GM12878 (cell line): Measurements from ENCODE around the gene MAFF. TPM values are rescaled to one million over a fixed set of nuclear protein-coding genes. Genes with fewer than 3 reads are reported as not detected.
A peak's percentile ranks its signal among the peaks of the same experiment; 100 is the strongest.

Experiments
- ATAC-seq: fragments of 200-7000 bp; cut with Tn5 transposase; 3 replicates; pipeline ENCODE4 v1.9.1; 2020; ENCODE audit warnings: mild to moderate bottlenecking, moderate library complexity
- BruUV-seq: library from RNA; stranded (reverse); fragments of 400-500 nt; replicated peaks from 2 replicates; lab custom pipeline; 2021; lab: Mats Ljungman, UMichigan
- CTCF ChIA-PET: fragments of 300-600 bp; sonication (Branson Sonifier 250); formaldehyde crosslinking; extraction: SDS; loops from one replicate; lab custom pipeline; 2021; ENCODE audit warnings: inconsistent platforms; lab: Yijun Ruan, JAX
- POLR2A ChIA-PET: fragments of 350-600 bp; formaldehyde crosslinking; extraction: SDS; loops from one replicate; lab custom pipeline; 2021; ENCODE audit warnings: inconsistent platforms; lab: Charles Lee
- RAD21 ChIA-PET: fragments of 300-600 bp; sonication (Branson Sonifier 250); formaldehyde crosslinking; loops from one replicate; lab custom pipeline; 2023; ENCODE audit warnings: antibody characterized with exemption; ENCODE audit not compliant: unreplicated experiment; lab: Charles Lee
- SMC1A ChIA-PET: fragments of 300-600 bp; sonication (Branson Sonifier 250); formaldehyde crosslinking; loops from one replicate; lab custom pipeline; 2023; ENCODE audit not compliant: unreplicated experiment, uncharacterized antibody; lab: Charles Lee
- DNase-seq: peaks from one replicate; pipeline ENCODE4 v3.0.0-alpha.2; 2011; ENCODE audit warnings: low read depth, low spot score
- FAIRE-seq: peaks from 3 replicates; lab custom pipeline; 2011; peaks lifted over from hg19 to GRCh38; lab: Jason Lieb, UNC
- H2AFZ ChIP-seq: 2 replicates; pipeline ENCODE4 v1.6.0; 2011; ENCODE audit warnings: low read depth, low read length, control low read depth; ENCODE audit not compliant: control insufficient read depth
- H3K27ac ChIP-seq: 2 replicates; pipeline ENCODE4 v1.5.1; 2011; ENCODE audit warnings: control low read depth; ENCODE audit not compliant: control insufficient read depth, insufficient read depth
- H3K27me3 ChIP-seq, 2 experiments: replicated peaks in 1 of 2; 2 replicates each; pipeline versions ENCODE4 v1.6.0 to v1.6.1; 2011; ENCODE audit warnings: low read length in 1 of 2; ENCODE audit not compliant: control insufficient read depth in 2 of 2, insufficient read depth in 2 of 2
- H3K36me3 ChIP-seq, 2 experiments: 2 replicates each; pipeline ENCODE4 v1.5.1; 2011; ENCODE audit warnings: low read length in 1 of 2; ENCODE audit not compliant: control insufficient read depth in 2 of 2, insufficient read depth in 2 of 2
- H3K4me1 ChIP-seq: 2 replicates; pipeline ENCODE4 v1.6.1; 2011; ENCODE audit warnings: mild to moderate bottlenecking, low read length, moderate library complexity, mixed read lengths; ENCODE audit not compliant: control insufficient read depth, insufficient read depth
- H3K4me2 ChIP-seq: 2 replicates; pipeline ENCODE4 v1.6.0; 2011; ENCODE audit warnings: control low read depth; ENCODE audit not compliant: control insufficient read depth, insufficient read depth
- H3K4me3 ChIP-seq: fragments of 200-600 bp; sonication (generic); 2 replicates; pipeline ENCODE4 v1.5.1; 2016
- H3K79me2 ChIP-seq: 2 replicates; pipeline ENCODE4 v1.6.0; 2011; ENCODE audit warnings: low read length; ENCODE audit not compliant: control insufficient read depth, insufficient read depth
- H3K9ac ChIP-seq: 2 replicates; pipeline ENCODE4 v1.8.0; 2011; ENCODE audit warnings: low read length, control low read depth, mixed read lengths; ENCODE audit not compliant: control insufficient read depth, insufficient read depth
- H3K9me3 ChIP-seq: replicated peaks from 3 replicates; pipeline ENCODE4 v1.5.1; 2011; ENCODE audit warnings: mild to moderate bottlenecking, low read length; ENCODE audit not compliant: control insufficient read depth, insufficient read depth
- H4K20me1 ChIP-seq: 2 replicates; pipeline ENCODE4 v1.6.0; 2011; ENCODE audit not compliant: control insufficient read depth, insufficient read depth
- CHD2 ChIP-seq: IDR thresholded peaks from 2 replicates; pipeline ENCODE4 v1.6.1; 2011; ENCODE audit warnings: low read depth, low read length, improper control_type of control experiment, borderline replicate concordance
- ZNF24 ChIP-seq: fragments of 450-650 bp; IDR thresholded peaks from 2 replicates; pipeline ENCODE4 v1.6.1; 2017; ENCODE audit warnings: antibody characterized with exemption, mild to moderate bottlenecking
- WGBS: methylation state at CpG from one replicate; pipeline ENCODE4 v1.1.6; 2016; ENCODE audit warnings: low lambda C conversion rate; ENCODE audit not compliant: insufficient replicate concordance, insufficient coverage; ENCODE audit errors: missing lambda C conversion rate; 5-methylcytosine and 5-hydroxymethylcytosine counted together
- in situ Hi-C: fragments of 300-500 bp; cut with MboI; formaldehyde crosslinking; loops from 9 replicates; pipeline ENCODE4 v1.14.3; 2018; ENCODE audit warnings: mixed read lengths
- intact Hi-C: fragments of 100-400 bp; cut with micrococcal nuclease; formaldehyde crosslinking; loops from one replicate; pipeline ENCODE4 v1.14.2; 2022; ENCODE audit not compliant: unreplicated experiment
- polyA plus RNA-seq, 11 experiments: library from polyadenylated mRNA; depleted of rRNA in 4 of 11; unstranded in 6 of 11; stranded (reverse) in 5 of 11; fragments of >200 nt; fragmentation: Nextera tagmentation in 4 of 11; fragmentation: Illumina TruSeq in 1 of 11; extraction: Ambion mirVana in 4 of 11; extraction: Trizol in 1 of 11; gene quantifications; 1 replicate in 1 of 11; 2 replicates in 10 of 11; pipeline versions ENCODE4 v1.2.1 to v1.2.3, GENCODE V29; 2011 to 2016; ENCODE audit warnings: inconsistent platforms in 2 of 11, missing spikeins in 2 of 11, low read depth in 1 of 11
- total RNA-seq, 4 experiments: library from RNA; depleted of rRNA in 3 of 4; stranded (reverse); fragments of >200 nt in 3 of 4; fragmentation: Illumina TruSeq in 1 of 4; extraction: Trizol in 1 of 4; gene quantifications; 2 replicates each; pipeline versions ENCODE4 v1.2.1 to v1.2.3, GENCODE V29; 2013 to 2021

The MAFF gene
- total and polyA plus RNA-seq, 10 of the 15 experiments (the other 5 are each of a cell fraction or from before 2014, with no cell fraction given), result 0.22 to 2.3 (median 0.81) TPM; not detected in 1

GRCh38 chr22:38175206-38176118 lies 26.3 kb upstream of the MAFF start:
- ChIA-PET SMC1A (interaction anchor here (0.6 to 2.1 kb wide), 6 partner anchors 9 to 85 kb away, joined by 3 to 9 read pairs (median 4); no protein-coding TSS in a partner anchor), RAD21 (interaction anchor here (1.0 to 2.1 kb wide), 3 partner anchors 28 to 44 kb away, joined by 3 to 7 read pairs (median 3); no protein-coding TSS in a partner anchor), POLR2A (interaction anchor here (0.8 to 0.9 kb wide), 2 partner anchors 11 to 24 kb away, joined by 3 read pairs; no protein-coding TSS in a partner anchor), CTCF (interaction anchor here (1.1 kb wide), 1 partner anchor 10 kb away, joined by 4 read pairs; no protein-coding TSS in a partner anchor)
- no peaks in the 10 kb centered on the region for H3K27me3 ChIP-seq
- ATAC-seq, result no peak
- H3K4me2 ChIP-seq, result peak overlapping the region; percentile 83; the same call in 1 of the 2 replicates
- 88% methylated on average over 17 of the region's 17 CpGs for WGBS
- no peak overlapping the region for H3K4me3 ChIP-seq
- TF ChIP-seq ZNF24, result peak; percentile 89
- no peak for TF ChIP-seq CHD2
- no peak for DNase-seq
- H4K20me1 ChIP-seq, result no peaks in the 10 kb centered on the region
- intact Hi-C loops (loop anchor here (5.0 kb wide), 1 partner anchor 37 kb away; no protein-coding TSS in a partner anchor), in situ Hi-C loops (no loop called here)
- H2AFZ ChIP-seq, result no peak overlapping the region
- no peak for FAIRE-seq
- H3K79me2 ChIP-seq, result peaks cover 17% of the 10 kb centered on the region
- no TSS peak for BruUV-seq
- peaks cover 45% of the 10 kb centered on the region for H3K4me1 ChIP-seq
- peak overlapping the region; percentile 62; the same call in 1 of the 2 replicates for H3K9ac ChIP-seq
- H3K27ac ChIP-seq, result peak overlapping the region; percentile 87
- no peaks in the 10 kb centered on the region for H3K9me3 ChIP-seq
- H3K36me3 ChIP-seq, result no peaks in the 10 kb centered on the region
